ENCODE measurements around the gene GJC1.

DNA sequence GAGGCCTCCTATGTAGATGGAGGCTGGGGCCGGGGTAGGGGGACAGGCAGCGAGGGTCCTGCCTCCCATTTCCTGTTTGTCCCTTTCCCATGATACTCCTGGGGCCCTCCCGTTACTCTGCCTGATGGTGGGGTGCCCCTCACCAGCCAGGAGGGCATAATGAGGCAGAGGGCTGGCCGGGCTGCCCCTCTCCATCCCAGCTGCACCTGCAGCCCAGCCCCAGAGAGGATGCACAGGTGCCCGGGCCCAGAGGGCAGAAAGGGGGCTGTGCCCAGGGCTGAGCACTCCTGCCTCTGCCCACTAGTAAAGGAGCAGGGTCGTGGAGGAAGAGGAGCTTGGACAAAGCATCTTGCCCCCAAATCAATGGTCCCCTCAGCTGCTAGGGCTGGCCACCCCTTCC is 60.9 kb downstream of the GJC1 start:
- TF ChIP-seq YY1 (IDR thresholded peaks at IDR 0.05; ENCODE audit: insufficient read depth, insufficient read length) (no peak), ZNF274 (IDR thresholded peaks at IDR 0.05; ENCODE audit: low read depth, low read length) (no peak), SUZ12 (IDR thresholded peaks at IDR 0.05; ENCODE audit: extremely low read depth, insufficient read depth, insufficient read length) (no peak)
